Activated CD4-positive, alpha-beta memory T cell treated with anti-CD3 and anti-CD28 coated beads, Interleukin-2, amount 10 ng/mL, durations not matched to agents 7 days and 5 days (primary cell): ENCODE results near the gene PKP1. TPM values are rescaled to one million over a fixed set of nuclear protein-coding genes. Genes with fewer than 3 reads are reported as not detected.

ENCODE experiments used
- CTCF ChIA-PET: fragments of 350-600 bp; sonication (Branson Sonifier 250); formaldehyde crosslinking; loops from one replicate; lab custom pipeline; 2021; ENCODE audit warnings: antibody characterized with exemption, inconsistent platforms; lab: Charles Lee
- POLR2A ChIA-PET: fragments of 350-600 bp; sonication (Branson Sonifier 250); formaldehyde crosslinking; loops from one replicate; lab custom pipeline; 2021; ENCODE audit warnings: antibody characterized with exemption; lab: Charles Lee
- DNase-seq: peaks from one replicate; pipeline ENCODE4 v3.0.0-alpha.2; 2020
- H3K27ac Mint-ChIP-seq: one replicate; pipeline ENCODE4 v1.8.0; 2021; ENCODE audit warnings: mild to moderate bottlenecking, mixed read lengths
- H3K27me3 Mint-ChIP-seq: one replicate; pipeline ENCODE4 v1.8.0; 2021; ENCODE audit warnings: mixed read lengths
- H3K36me3 Mint-ChIP-seq: one replicate; pipeline ENCODE4 v1.8.0; 2021; ENCODE audit warnings: low read depth, mixed read lengths
- H3K4me1 Mint-ChIP-seq: one replicate; pipeline ENCODE4 v1.8.0; 2021; ENCODE audit warnings: mixed read lengths
- H3K4me3 Mint-ChIP-seq: one replicate; pipeline ENCODE4 v1.8.0; 2021; ENCODE audit warnings: mild to moderate bottlenecking, mixed read lengths
- H3K9me3 Mint-ChIP-seq: one replicate; pipeline ENCODE4 v1.8.0; 2021; ENCODE audit warnings: mixed read lengths
- total RNA-seq, 2 experiments: library from RNA; stranded (reverse); gene quantifications; one replicate each; pipeline ENCODE4 v1.2.3, GENCODE V29; 2021

The PKP1 gene
- total RNA-seq, 2 experiments from 2014 or later: not detected

GRCh38 chr1:201265756-201266155 lies 17.6 kb upstream of the PKP1 start:
- Mint-ChIP-seq H3K9me3 (no peaks in the 10 kb centered on the region), H3K27ac (no peak overlapping the region), H3K4me3 (no peak overlapping the region), H3K36me3 (no peaks in the 10 kb centered on the region), H3K27me3 (peaks cover 28% of the 10 kb centered on the region), H3K4me1 (no peaks in the 10 kb centered on the region)
- POLR2A ChIA-PET: no interaction called here
- no peak for DNase-seq
- CTCF ChIA-PET: interaction anchor here (1.6 kb wide), 1 partner anchor 12 kb away, joined by 7 read pairs; no protein-coding TSS in a partner anchor

- H3K36me3 Mint-ChIP-seq: no peaks in the 10 kb centered on the region
- no peaks in the 10 kb centered on the region for H3K4me1 Mint-ChIP-seq
- H3K27ac Mint-ChIP-seq: no peak overlapping the region
- ChIA-PET CTCF (interaction anchor here (1.6 kb wide), 1 partner anchor 12 kb away, joined by 7 read pairs; no protein-coding TSS in a partner anchor), POLR2A (no interaction called here)
- DNase-seq: no peak
- no peaks in the 10 kb centered on the region for H3K9me3 Mint-ChIP-seq
- peaks cover 28% of the 10 kb centered on the region for H3K27me3 Mint-ChIP-seq
- H3K4me3 Mint-ChIP-seq: no peak overlapping the region
Observed at GRCh38 chr1:201266276-201266675, 17.0 kb upstream of the PKP1 start.

GRCh38 chr1:201266774-201267173 lies 16.5 kb upstream of the PKP1 start:
- H3K4me1 Mint-ChIP-seq: no peaks in the 10 kb centered on the region
- no peak overlapping the region for H3K4me3 Mint-ChIP-seq
- H3K27me3 Mint-ChIP-seq: peaks cover 28% of the 10 kb centered on the region
- DNase-seq: no peak
- H3K36me3 Mint-ChIP-seq: no peaks in the 10 kb centered on the region
- no peak overlapping the region for H3K27ac Mint-ChIP-seq
- H3K9me3 Mint-ChIP-seq: no peaks in the 10 kb centered on the region
- ChIA-PET POLR2A (no interaction called here), CTCF (interaction anchor here (1.6 kb wide), 1 partner anchor 13 kb away, joined by 7 read pairs; no protein-coding TSS in a partner anchor)

- DNase-seq: peak; percentile 9
- no peaks in the 10 kb centered on the region for H3K36me3 Mint-ChIP-seq
- no peak overlapping the region for H3K4me3 Mint-ChIP-seq
- peaks cover 28% of the 10 kb centered on the region for H3K27me3 Mint-ChIP-seq
- H3K9me3 Mint-ChIP-seq: no peaks in the 10 kb centered on the region
- POLR2A ChIA-PET: no interaction called here
- CTCF ChIA-PET: interaction anchor here (1.6 kb wide), 1 partner anchor 14 kb away, joined by 7 read pairs; no protein-coding TSS in a partner anchor
- no peaks in the 10 kb centered on the region for H3K4me1 Mint-ChIP-seq
- H3K27ac Mint-ChIP-seq: no peak overlapping the region
Observed at GRCh38 chr1:201267481-201268229, 15.7 kb upstream of the PKP1 start.

GRCh38 chr1:201268604-201269151 lies 14.6 kb upstream of the PKP1 start:
- H3K4me3 Mint-ChIP-seq: no peak overlapping the region
- peaks cover 27% of the 10 kb centered on the region for H3K27me3 Mint-ChIP-seq
- H3K9me3 Mint-ChIP-seq: no peaks in the 10 kb centered on the region
- CTCF ChIA-PET: no interaction called here
- no peak overlapping the region for H3K27ac Mint-ChIP-seq
- no peaks in the 10 kb centered on the region for H3K4me1 Mint-ChIP-seq
- POLR2A ChIA-PET: no interaction called here
- no peak for DNase-seq
- no peaks in the 10 kb centered on the region for H3K36me3 Mint-ChIP-seq

- Mint-ChIP-seq H3K27me3 (peaks cover 26% of the 10 kb centered on the region), H3K27ac (no peak overlapping the region), H3K36me3 (no peaks in the 10 kb centered on the region), H3K4me3 (no peak overlapping the region), H3K9me3 (no peaks in the 10 kb centered on the region), H3K4me1 (no peaks in the 10 kb centered on the region)
- POLR2A ChIA-PET: no interaction called here
- CTCF ChIA-PET: no interaction called here
- no peak for DNase-seq
Observed at GRCh38 chr1:201269281-201269680, 14.0 kb upstream of the PKP1 start.

- peaks cover 21% of the 10 kb centered on the region for H3K27me3 Mint-ChIP-seq
- no peak for DNase-seq
- ChIA-PET POLR2A (no interaction called here), CTCF (no interaction called here)
- no peak overlapping the region for H3K27ac Mint-ChIP-seq
- no peaks in the 10 kb centered on the region for H3K36me3 Mint-ChIP-seq
- H3K4me3 Mint-ChIP-seq: no peak overlapping the region
- H3K4me1 Mint-ChIP-seq: no peaks in the 10 kb centered on the region
- H3K9me3 Mint-ChIP-seq: no peaks in the 10 kb centered on the region
Observed at GRCh38 chr1:201269900-201270410, 13.4 kb upstream of the PKP1 start.

- no peak overlapping the region for H3K27ac Mint-ChIP-seq
- H3K36me3 Mint-ChIP-seq: no peaks in the 10 kb centered on the region
- H3K9me3 Mint-ChIP-seq: no peaks in the 10 kb centered on the region
- no peak for DNase-seq
- H3K27me3 Mint-ChIP-seq: peaks cover 17% of the 10 kb centered on the region
- CTCF ChIA-PET: no interaction called here
- no peak overlapping the region for H3K4me3 Mint-ChIP-seq
- no peaks in the 10 kb centered on the region for H3K4me1 Mint-ChIP-seq
- POLR2A ChIA-PET: no interaction called here
Observed at GRCh38 chr1:201270616-201271390, 12.5 kb upstream of the PKP1 start.

GRCh38 chr1:201272799-201273198 lies 10.5 kb upstream of the PKP1 start:
- DNase-seq: no peak
- ChIA-PET POLR2A (no interaction called here), CTCF (no interaction called here)
- no peak overlapping the region for H3K27ac Mint-ChIP-seq
- no peaks in the 10 kb centered on the region for H3K36me3 Mint-ChIP-seq
- H3K27me3 Mint-ChIP-seq: peaks cover 8% of the 10 kb centered on the region
- no peaks in the 10 kb centered on the region for H3K4me1 Mint-ChIP-seq
- no peaks in the 10 kb centered on the region for H3K9me3 Mint-ChIP-seq
- H3K4me3 Mint-ChIP-seq: no peak overlapping the region

GRCh38 chr1:201274616-201275252 lies 8.6 kb upstream of the PKP1 start:
- Mint-ChIP-seq H3K27ac (no peak overlapping the region), H3K9me3 (no peaks in the 10 kb centered on the region), H3K36me3 (no peaks in the 10 kb centered on the region), H3K4me1 (no peaks in the 10 kb centered on the region), H3K27me3 (peaks cover 10% of the 10 kb centered on the region), H3K4me3 (no peak overlapping the region)
- ChIA-PET POLR2A (no interaction called here), CTCF (no interaction called here)
- no peak for DNase-seq

- Mint-ChIP-seq H3K4me1 (no peaks in the 10 kb centered on the region), H3K27me3 (peaks cover 10% of the 10 kb centered on the region), H3K4me3 (no peak overlapping the region), H3K36me3 (no peaks in the 10 kb centered on the region), H3K9me3 (no peaks in the 10 kb centered on the region), H3K27ac (no peak overlapping the region)
- no peak for DNase-seq
- CTCF ChIA-PET: no interaction called here
- POLR2A ChIA-PET: no interaction called here
Observed at GRCh38 chr1:201275253-201275666, 8.0 kb upstream of the PKP1 start.

- no peak overlapping the region for H3K4me3 Mint-ChIP-seq
Observed at GRCh38 chr1:201276891-201277290, 6.4 kb upstream of the PKP1 start.

GRCh38 chr1:201277441-201277840 lies 5.9 kb upstream of the PKP1 start:
- H3K27ac Mint-ChIP-seq: no peak overlapping the region
- CTCF ChIA-PET: no interaction called here
- H3K4me3 Mint-ChIP-seq: no peak overlapping the region
- no peaks in the 10 kb centered on the region for H3K9me3 Mint-ChIP-seq
- DNase-seq: no peak
- peaks cover 20% of the 10 kb centered on the region for H3K27me3 Mint-ChIP-seq
- H3K36me3 Mint-ChIP-seq: no peaks in the 10 kb centered on the region
- POLR2A ChIA-PET: no interaction called here
- H3K4me1 Mint-ChIP-seq: no peaks in the 10 kb centered on the region

More at GRCh38 chr1:201276891-201277290, 6.4 kb upstream of the PKP1 start:
- Mint-ChIP-seq H3K4me1 (no peaks in the 10 kb centered on the region), H3K27ac (no peak overlapping the region), H3K27me3 (peaks cover 15% of the 10 kb centered on the region), H3K36me3 (no peaks in the 10 kb centered on the region), H3K9me3 (no peaks in the 10 kb centered on the region)
- POLR2A ChIA-PET: no interaction called here
- no peak for DNase-seq
- CTCF ChIA-PET: no interaction called here
